SK-N-SH treated with all-trans-retinoic acid at 6 μM for 48 hours (cell line): Measurements from ENCODE around the gene NGB.

Source experiments
- ATAC-seq: fragments of 200-7000 bp; cut with Tn5 transposase; 3 replicates; pipeline ENCODE4 v1.9.1; 2020; ENCODE audit warnings: mild to moderate bottlenecking, moderate library complexity
- ARNTL ChIP-seq: fragments of 450-650 bp; formaldehyde crosslinking; IDR thresholded peaks from 2 replicates; pipeline ENCODE4 v1.5.0; 2020; ENCODE audit warnings: low read depth, mild to moderate bottlenecking, moderate library complexity, borderline replicate concordance
- BACH2 ChIP-seq: fragments of 250-450 bp; sonication (Bioruptor Pico); IDR thresholded peaks from 2 replicates; pipeline ENCODE4 v1.9.0; 2021; ENCODE audit warnings: mild to moderate bottlenecking, borderline replicate concordance
- CSDC2 ChIP-seq: fragments of 250-450 bp; sonication (Bioruptor Pico); IDR thresholded peaks from 2 replicates; pipeline ENCODE4 v1.5.0; 2020; ENCODE audit warnings: mild to moderate bottlenecking, moderate library complexity
- ESRRG ChIP-seq: fragments of 250-450 bp; sonication (Bioruptor Pico); IDR thresholded peaks from 2 replicates; pipeline ENCODE4 v1.6.1; 2021; ENCODE audit warnings: mild to moderate bottlenecking
- GLIS3 ChIP-seq: fragments of 250-450 bp; sonication (Bioruptor Pico); IDR thresholded peaks from 2 replicates; pipeline ENCODE4 v1.5.0; 2020; ENCODE audit warnings: mild to moderate bottlenecking, moderate library complexity
- ISL1 ChIP-seq: fragments of 250-450 bp; sonication (Bioruptor Pico); IDR thresholded peaks from 2 replicates; pipeline ENCODE4 v2.1.2; 2022; ENCODE audit warnings: mild to moderate bottlenecking, moderate library complexity
- POU6F1 ChIP-seq: fragments of 250-450 bp; sonication (Bioruptor Pico); IDR thresholded peaks from 2 replicates; pipeline ENCODE4 v1.8.0; 2021; ENCODE audit warnings: low read depth, mild to moderate bottlenecking, moderate library complexity, borderline replicate concordance
- PPARA ChIP-seq: fragments of 250-450 bp; sonication (Bioruptor Pico); IDR thresholded peaks from 2 replicates; pipeline ENCODE4 v1.5.0; 2020; ENCODE audit warnings: mild to moderate bottlenecking, borderline replicate concordance
- RARB ChIP-seq: fragments of 250-450 bp; sonication (Bioruptor Pico); IDR thresholded peaks from 2 replicates; pipeline ENCODE4 v1.8.0; 2021; ENCODE audit warnings: mild to moderate bottlenecking, moderate library complexity
- SNAI2 ChIP-seq: fragments of 250-450 bp; sonication (Bioruptor Pico); IDR thresholded peaks from 2 replicates; pipeline ENCODE4 v1.5.0; 2020; ENCODE audit warnings: mild to moderate bottlenecking, moderate library complexity
- TCF4 ChIP-seq: fragments of 250-450 bp; sonication (Bioruptor Pico); IDR thresholded peaks from 2 replicates; pipeline ENCODE4 v1.8.0; 2021; ENCODE audit warnings: mild to moderate bottlenecking, moderate library complexity, borderline replicate concordance
- TOX ChIP-seq: fragments of 250-450 bp; sonication (Bioruptor Pico); IDR thresholded peaks from 2 replicates; pipeline ENCODE4 v1.8.0; 2021; ENCODE audit warnings: mild to moderate bottlenecking, moderate library complexity, borderline replicate concordance
- ZC3H10 ChIP-seq: fragments of 250-450 bp; sonication (Bioruptor Pico); IDR thresholded peaks from 2 replicates; pipeline ENCODE4 v1.5.1; 2021; ENCODE audit warnings: mild to moderate bottlenecking, moderate library complexity
- ZFP3 ChIP-seq: fragments of 250-450 bp; sonication (Bioruptor Pico); IDR thresholded peaks from 2 replicates; pipeline ENCODE4 v1.5.0; 2020; ENCODE audit warnings: mild to moderate bottlenecking, moderate library complexity
- ZFP30 ChIP-seq: fragments of 450-650 bp; formaldehyde crosslinking; IDR thresholded peaks from 2 replicates; pipeline ENCODE4 v1.5.0; 2022; ENCODE audit warnings: mild to moderate bottlenecking, moderate library complexity
- ZNF565 ChIP-seq: fragments of 450-650 bp; formaldehyde crosslinking; conservative IDR thresholded peaks from 2 replicates; pipeline ENCODE4 v1.5.0; 2020; ENCODE audit warnings: low read depth, mild to moderate bottlenecking, moderate library complexity
- ZNF70 ChIP-seq: fragments of 450-650 bp; formaldehyde crosslinking; IDR thresholded peaks from 2 replicates; pipeline ENCODE4 v1.5.0; 2020; ENCODE audit warnings: mild to moderate bottlenecking, moderate library complexity
- ZNF8 ChIP-seq: fragments of 450-650 bp; formaldehyde crosslinking; IDR thresholded peaks from 2 replicates; pipeline ENCODE4 v1.5.0; 2020; ENCODE audit warnings: mild to moderate bottlenecking, moderate library complexity
- TF ChIP-seq, protein P1 (sequence below): fragments of 250-450 bp; sonication (Bioruptor Pico); IDR thresholded peaks from 2 replicates; pipeline ENCODE4 v1.5.1; 2020; ENCODE audit warnings: low read depth, mild to moderate bottlenecking, moderate library complexity
- TF ChIP-seq, protein P2 (sequence below): fragments of 250-450 bp; sonication (Bioruptor Pico); IDR thresholded peaks from 2 replicates; pipeline ENCODE4 v1.5.1; 2021; ENCODE audit warnings: mild to moderate bottlenecking, moderate library complexity

Gene NGB

DNA sequence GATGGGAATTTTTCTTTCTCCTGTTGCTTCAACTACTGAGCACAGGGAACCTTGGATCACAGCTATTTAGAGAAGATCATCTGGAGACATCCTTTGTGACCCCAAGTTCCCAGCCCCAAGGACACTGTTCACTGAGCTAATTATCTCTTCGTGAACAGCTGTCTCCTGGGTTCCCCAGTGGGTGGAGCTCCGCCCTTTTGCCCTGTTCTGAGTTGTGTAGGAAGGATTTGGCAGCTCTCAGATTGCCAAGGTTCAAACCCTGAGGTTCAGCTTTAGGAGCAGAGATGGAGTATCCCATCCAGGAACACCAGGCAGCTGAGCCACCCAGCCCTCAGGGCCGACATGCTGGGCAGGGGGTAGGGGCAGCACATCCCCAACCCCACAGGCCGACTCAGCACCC lies 32.0 kb downstream of the NGB start:
- ATAC-seq = no peak
- TF ChIP-seq SNAI2 (no peak), ZFP30 (no peak), ZFP3 (CRISPR knock-in tag) (no peak), GLIS3 (CRISPR knock-in tag) (no peak), ISL1 (no peak), CSDC2 (CRISPR knock-in tag) (no peak), ZC3H10 (no peak), BACH2 (CRISPR knock-in tag) (no peak), ESRRG (CRISPR knock-in tag) (no peak), RARB (no peak), PPARA (CRISPR knock-in tag) (no peak), TOX (CRISPR knock-in tag) (no peak), ZNF8 (CRISPR knock-in tag) (no peak), POU6F1 (CRISPR knock-in tag) (no peak), TCF4 (CRISPR knock-in tag) (no peak), ARNTL (CRISPR knock-in tag) (no peak)
- TF ChIP-seq, protein P1, sequence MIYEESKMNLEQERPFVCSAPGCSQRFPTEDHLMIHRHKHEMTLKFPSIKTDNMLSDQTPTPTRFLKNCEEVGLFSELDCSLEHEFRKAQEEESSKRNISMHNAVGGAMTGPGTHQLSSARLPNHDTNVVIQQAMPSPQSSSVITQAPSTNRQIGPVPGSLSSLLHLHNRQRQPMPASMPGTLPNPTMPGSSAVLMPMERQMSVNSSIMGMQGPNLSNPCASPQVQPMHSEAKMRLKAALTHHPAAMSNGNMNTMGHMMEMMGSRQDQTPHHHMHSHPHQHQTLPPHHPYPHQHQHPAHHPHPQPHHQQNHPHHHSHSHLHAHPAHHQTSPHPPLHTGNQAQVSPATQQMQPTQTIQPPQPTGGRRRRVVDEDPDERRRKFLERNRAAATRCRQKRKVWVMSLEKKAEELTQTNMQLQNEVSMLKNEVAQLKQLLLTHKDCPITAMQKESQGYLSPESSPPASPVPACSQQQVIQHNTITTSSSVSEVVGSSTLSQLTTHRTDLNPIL (CRISPR knock-in tag) = no peak
- TF ChIP-seq, protein P2, sequence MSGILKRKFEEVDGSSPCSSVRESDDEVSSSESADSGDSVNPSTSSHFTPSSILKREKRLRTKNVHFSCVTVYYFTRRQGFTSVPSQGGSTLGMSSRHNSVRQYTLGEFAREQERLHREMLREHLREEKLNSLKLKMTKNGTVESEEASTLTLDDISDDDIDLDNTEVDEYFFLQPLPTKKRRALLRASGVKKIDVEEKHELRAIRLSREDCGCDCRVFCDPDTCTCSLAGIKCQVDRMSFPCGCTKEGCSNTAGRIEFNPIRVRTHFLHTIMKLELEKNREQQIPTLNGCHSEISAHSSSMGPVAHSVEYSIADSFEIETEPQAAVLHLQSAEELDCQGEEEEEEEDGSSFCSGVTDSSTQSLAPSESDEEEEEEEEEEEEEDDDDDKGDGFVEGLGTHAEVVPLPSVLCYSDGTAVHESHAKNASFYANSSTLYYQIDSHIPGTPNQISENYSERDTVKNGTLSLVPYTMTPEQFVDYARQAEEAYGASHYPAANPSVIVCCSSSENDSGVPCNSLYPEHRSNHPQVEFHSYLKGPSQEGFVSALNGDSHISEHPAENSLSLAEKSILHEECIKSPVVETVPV = no peak

DNA sequence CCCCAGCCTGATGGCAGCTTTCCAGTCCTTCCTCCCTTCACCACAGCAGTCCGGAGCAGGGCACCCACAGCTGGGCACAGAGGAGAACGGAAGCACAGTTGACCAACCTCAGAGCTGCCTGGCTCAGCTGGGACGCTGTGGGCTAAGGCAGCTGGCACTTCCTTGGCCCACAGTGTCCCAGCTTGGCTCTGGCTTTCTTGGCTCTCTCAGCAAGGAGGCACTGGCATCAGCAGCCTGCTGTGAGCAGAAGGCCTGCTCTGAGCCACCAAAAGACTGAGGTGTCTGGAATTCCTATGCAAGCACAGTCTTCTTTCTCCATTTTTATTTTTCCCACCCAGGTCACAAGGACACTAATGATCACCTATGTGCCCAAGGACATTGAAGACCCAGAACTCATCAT lies 32.6 kb downstream of the NGB start:
- TF ChIP-seq, protein P1 (CRISPR knock-in tag) = no peak
- no peak for TF ChIP-seq ZNF8 (CRISPR knock-in tag)
- no peak for TF ChIP-seq POU6F1 (CRISPR knock-in tag)
- TF ChIP-seq PPARA (CRISPR knock-in tag) = no peak
- no peak for TF ChIP-seq TOX (CRISPR knock-in tag)
- TF ChIP-seq ZC3H10 = no peak
- no peak for TF ChIP-seq ZNF565 (CRISPR knock-in tag)
- no peak for ATAC-seq

GRCh38 chr14:77236814-77237213 lies 34.2 kb downstream of the NGB start:
- ATAC-seq = no peak

GRCh38 chr14:77231721-77232120 lies 39.3 kb downstream of the NGB start:
- no peak for ATAC-seq
- no peak for TF ChIP-seq ISL1
- TF ChIP-seq POU6F1 (CRISPR knock-in tag) = no peak
- no peak for TF ChIP-seq GLIS3 (CRISPR knock-in tag)
- TF ChIP-seq ZNF565 (CRISPR knock-in tag) = no peak
- no peak for TF ChIP-seq ZNF8 (CRISPR knock-in tag)
- no peak for TF ChIP-seq ZC3H10

More at GRCh38 chr14:77236814-77237213, 34.2 kb downstream of the NGB start:
- TF ChIP-seq RARB (no peak), PPARA (CRISPR knock-in tag) (no peak), ZNF70 (CRISPR knock-in tag) (no peak), ZNF565 (CRISPR knock-in tag) (no peak)
